DMS153 (cell line): ENCODE results near the gene FANCD2.
"Not testable (repeated sequence)": the region's sequence is repeated elsewhere in the genome, so short reads cannot be mapped to it uniquely, and the experiment has no call there.

Source experiments
- DNase-seq: peaks from one replicate; lab custom pipeline; 2025; lab: John Stamatoyannopoulos, UW

Gene FANCD2

GRCh38 chr3:10026084-10026890 is at the start of gene FANCD2:
Gene FANCD2 (plus strand): TSS chr3:10026437. CDS start chr3:10028658, 2,221 bp downstream.
- DNase-seq = peak; percentile 39

DNA sequence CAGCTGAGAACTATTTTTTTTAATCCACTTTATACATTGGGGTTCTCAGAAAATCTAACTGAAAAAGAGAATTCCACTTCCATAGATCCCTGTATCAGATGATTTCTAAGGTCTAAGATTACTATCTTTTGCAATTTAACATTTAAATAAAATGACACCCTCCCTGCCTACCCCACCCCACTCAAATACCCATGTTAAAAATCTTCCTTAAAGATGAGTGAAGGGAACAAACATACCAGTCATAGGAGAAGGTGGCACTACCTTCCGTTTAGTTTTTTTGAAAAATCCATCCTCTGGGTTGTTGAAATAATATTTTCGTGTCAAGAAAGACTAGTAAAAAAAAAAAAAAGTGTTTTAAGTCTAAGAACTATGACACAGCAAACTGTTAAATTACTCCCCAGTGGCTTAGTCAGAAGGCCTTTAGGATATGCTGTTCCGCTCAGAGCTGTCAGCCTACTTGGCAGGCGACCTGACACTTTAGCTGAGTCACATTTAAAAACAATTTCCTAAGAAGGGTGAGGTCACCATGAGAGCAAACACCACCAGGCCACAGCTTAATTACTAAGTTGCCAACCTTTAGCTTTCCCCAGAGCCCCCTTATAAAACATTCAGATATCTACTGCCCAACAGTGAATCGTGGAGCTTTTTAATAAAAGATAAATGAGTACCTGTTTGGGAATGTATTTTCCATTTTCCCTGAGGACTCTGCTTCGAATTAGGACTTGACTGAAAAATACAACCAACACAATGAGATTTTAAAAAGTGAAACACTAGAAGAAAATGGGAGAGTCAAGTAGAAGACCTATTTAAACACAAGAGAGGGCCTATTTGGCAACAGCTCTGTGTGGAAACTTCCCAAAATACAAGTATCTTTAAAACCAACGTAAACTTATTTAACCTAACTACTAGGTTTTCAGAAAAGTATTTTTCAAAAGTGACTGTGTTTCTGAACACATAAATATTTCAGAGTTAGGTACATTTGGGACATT is 49.2 kb upstream of the FANCD2 start:
- DNase-seq = no peak

- no peak for DNase-seq
These were observed 47.4 kb upstream of the FANCD2 start for GRCh38 chr3:9978710-9979305.

GRCh38 chr3:9980251-9980650 is 46.0 kb upstream of the FANCD2 start:
- DNase-seq = no peak

GRCh38 chr3:9986230-9986725 is 40.0 kb upstream of the FANCD2 start:
- DNase-seq = no peak

DNA sequence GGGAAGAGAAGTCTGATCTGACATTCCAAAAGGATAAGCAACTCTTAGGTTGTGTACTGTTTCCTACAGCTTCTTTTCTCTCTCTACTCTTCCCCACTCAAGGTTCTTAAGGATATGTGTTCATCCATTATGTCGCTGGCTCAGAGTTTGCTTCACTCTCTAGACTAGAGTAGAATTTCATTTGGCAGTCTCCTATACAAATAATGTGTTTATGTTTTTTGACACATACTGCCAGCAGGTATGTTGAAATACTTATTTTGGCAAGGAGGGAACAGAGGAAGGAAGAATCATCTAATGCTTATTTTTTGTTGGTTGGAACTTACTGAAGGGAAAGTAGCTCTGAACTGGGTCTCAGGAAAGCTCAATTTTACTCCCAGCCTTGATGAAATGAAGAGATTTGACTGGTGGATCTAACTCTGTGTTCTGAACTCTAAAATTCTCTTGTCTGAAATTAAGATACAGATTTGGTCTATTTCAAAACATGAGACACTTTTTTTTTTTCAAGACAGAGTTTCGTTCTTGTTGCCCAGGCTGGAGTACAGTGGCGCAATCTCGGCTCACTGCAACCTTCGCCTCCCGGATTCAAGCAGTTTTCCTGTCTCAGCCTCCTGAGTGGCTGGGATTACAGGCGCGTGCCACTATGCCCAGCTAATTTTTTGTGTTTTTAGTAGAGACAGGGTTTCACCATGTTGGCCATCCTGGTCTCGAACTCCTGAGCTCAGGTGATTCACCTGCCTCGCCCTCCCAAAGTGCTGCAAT is 32.0 kb upstream of the FANCD2 start:
- DNase-seq = no peak

GRCh38 chr3:10000686-10001085 is 25.6 kb upstream of the FANCD2 start:
- DNase-seq = no peak

GRCh38 chr3:10002951-10003350 is 23.3 kb upstream of the FANCD2 start:
- no peak for DNase-seq

GRCh38 chr3:10004506-10004905 is 21.7 kb upstream of the FANCD2 start:
- no peak for DNase-seq

GRCh38 chr3:10004960-10005564 is 21.2 kb upstream of the FANCD2 start:
- no peak for DNase-seq

DNA sequence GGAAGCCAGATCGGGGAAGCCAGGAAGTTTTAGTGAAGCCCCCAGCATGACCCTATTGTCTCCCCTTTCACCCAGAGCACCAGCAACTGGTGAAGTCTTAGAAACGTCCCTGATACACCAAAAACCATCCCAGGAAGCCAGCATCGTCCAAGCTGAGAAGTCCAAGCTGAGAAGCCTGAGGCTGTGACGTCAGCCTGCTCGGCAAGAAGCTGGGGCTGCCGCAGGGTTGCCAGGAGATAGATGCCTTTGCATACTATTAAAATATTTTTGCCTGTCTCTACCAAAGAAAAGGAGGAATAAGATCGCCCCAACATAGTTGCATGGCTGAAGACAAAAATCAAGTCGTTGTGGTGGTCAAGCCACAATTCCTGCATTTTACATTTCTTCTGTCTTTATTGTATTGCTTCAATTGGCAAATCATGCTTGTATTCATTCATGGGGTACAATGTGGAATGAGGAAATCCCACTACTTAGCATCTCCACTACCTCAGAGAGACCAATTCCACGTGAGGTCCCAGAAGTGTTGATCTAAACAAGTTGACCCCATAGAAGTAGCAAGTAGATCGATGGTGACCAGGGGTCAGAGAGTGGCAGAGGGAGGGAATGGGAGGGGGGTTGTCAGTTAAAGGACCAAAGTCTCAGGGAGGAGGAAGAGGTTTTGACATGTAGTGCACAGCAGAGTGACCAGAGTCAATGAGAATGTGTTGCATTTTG is 20.0 kb upstream of the FANCD2 start:
- DNase-seq = no peak

DNA sequence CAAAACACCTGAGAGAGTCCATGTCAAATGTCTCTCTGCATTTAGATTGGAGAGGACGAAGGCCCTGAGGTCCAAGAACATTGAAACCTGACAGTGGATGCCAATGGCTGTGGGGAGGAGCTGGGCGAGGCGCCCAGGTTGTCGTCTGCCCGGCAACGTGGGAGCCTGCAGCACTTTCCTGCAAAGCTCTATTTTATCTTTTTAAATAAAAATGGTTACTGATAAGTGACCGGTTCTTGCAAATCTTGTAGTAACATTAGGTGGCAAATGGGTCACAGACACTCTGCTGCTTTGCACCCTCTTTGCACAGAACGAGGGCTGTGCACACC is 19.5 kb upstream of the FANCD2 start:
- DNase-seq = no peak

DNA sequence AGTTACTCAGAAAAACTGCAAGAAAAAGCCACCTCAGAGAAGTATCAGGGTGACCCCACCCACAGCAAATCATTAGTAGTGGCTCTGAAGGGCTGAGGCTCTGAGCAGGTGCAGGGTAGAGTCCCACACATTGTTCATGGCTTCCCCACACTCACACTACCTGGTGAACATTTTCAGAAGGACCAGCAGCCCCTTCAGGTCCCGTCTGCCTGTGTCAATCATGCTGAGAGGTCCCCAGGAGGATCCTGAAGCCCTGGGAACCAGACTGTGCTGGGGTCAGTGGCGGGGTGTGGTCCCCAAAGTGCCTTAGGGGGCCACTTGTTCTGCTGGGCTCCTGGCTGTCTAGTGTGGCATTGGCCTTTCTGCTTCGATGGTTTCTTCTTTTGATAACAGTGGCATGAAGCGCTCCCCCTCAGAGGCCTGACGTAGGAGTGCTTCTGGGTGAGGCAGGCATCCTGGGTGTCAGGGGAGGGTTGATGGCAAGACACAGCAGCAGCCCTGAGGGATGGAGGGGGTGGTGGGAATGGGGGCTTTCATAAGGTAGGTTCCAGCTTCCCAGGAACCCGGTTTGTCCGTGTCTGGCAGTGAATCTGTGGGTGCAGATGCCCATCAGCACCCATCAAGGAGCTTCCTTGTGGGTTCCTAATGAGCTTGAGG is 19.0 kb upstream of the FANCD2 start:
- DNase-seq = no peak

DNA sequence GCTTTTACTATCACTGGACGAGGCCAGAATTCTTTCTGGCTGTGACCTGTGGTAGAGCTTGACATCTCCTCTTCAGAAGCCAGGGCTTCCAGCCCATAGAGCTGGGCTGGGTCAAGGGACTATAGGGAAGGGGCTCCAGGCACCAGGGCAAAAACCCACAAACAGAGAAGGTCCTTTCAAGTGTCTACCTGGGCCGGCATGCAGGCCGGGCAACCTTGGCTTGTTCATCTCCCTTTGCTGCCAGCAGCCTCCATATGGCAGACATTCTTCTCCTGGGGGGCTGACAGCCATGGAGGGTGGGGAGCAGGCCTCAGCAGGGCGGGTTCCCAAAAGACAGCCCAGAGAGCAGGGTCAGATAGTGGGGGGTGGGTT is 18.0 kb upstream of the FANCD2 start:
- not testable (repeated sequence) for DNase-seq

- DNase-seq = no peak
These were observed 17.5 kb upstream of the FANCD2 start for GRCh38 chr3:10008588-10009344.

GRCh38 chr3:10010421-10010877 is 15.8 kb upstream of the FANCD2 start:
- DNase-seq = no peak

- peak; percentile 60 for DNase-seq
These were observed 15.3 kb upstream of the FANCD2 start for GRCh38 chr3:10010878-10011465.

- no peak for DNase-seq
These were observed 14.6 kb upstream of the FANCD2 start for GRCh38 chr3:10011631-10012030.

- DNase-seq = no peak
These were observed 14.1 kb upstream of the FANCD2 start for GRCh38 chr3:10012106-10012505.
